D721Med (cell line): ENCODE measurements around the gene PLA2G15.
A peak's percentile ranks its signal among the peaks of the same experiment; 100 is the strongest.

Source experiments
- DNase-seq: peaks from one replicate; pipeline ENCODE4 v3.0.0; 2011; ENCODE audit warnings: low spot score; ENCODE audit not compliant: insufficient read length
- FAIRE-seq: peaks from 2 replicates; lab custom pipeline; 2011; peaks lifted over from hg19 to GRCh38; lab: Jason Lieb, UNC
- CTCF ChIP-seq: IDR thresholded peaks from 2 replicates; pipeline ENCODE4 v1.5.1; 2012; ENCODE audit warnings: mild to moderate bottlenecking, control low read depth; ENCODE audit not compliant: insufficient read depth; ENCODE audit errors: missing control alignments

PLA2G15 gene

DNA sequence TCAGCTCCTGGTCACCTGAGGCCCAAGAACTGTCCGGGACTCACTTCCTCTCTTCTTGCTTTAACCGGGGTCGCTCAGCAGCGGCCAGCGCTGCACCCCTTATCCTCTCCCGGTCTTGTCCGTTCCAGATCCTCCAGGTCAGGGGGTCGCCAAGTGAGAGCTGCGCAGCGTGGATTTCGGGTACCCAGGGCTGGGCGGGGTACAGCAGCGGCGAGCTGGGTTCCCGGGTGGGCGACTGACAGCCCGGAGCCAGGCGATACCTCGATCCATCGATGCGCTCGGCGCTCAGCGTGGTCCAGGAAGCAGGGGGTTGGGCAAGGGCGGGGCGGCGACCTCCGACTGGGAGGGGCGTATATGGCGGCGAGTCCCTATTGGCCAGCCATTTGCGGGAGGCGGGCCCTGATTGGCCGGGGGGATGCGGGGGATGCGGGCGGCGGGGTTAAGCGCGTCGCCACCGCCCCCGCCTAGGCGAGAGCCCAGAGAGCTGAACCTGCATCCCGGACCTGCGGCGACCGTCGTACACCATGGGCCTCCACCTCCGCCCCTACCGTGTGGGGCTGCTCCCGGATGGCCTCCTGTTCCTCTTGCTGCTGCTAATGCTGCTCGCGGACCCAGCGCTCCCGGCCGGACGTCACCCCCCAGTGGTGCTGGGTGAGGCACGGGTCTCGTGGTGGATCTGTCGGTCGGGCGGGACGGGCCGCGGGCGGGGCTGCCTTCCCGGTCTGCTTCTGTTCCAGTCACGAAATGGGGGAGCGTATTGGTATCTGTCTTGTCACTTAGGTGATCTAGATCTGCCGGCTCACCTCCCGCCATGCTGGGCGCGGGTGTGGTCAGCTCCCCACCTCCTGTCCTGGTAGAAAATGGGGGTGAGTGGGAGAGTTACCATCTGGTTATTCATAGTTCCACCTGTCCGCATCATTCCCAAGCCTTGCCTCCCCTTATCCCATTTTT lies at the start of gene PLA2G15:
Gene PLA2G15 (plus strand): TSS at position 471 of the 951 bp plus-strand sequence. CDS start 54 bp downstream, at position 525.
- peak; percentile 77 for DNase-seq

GRCh38 chr16:68197250-68197649 lies 47.9 kb upstream of the PLA2G15 start:
- no peak for FAIRE-seq
- DNase-seq = no peak
- no peak for TF ChIP-seq CTCF

More for the DNA sequence above, at the start of gene PLA2G15:
- TF ChIP-seq CTCF = no peak
- FAIRE-seq = no peak

- DNase-seq (no peak), FAIRE-seq (no peak)
- no peak for TF ChIP-seq CTCF
These were observed 44.9 kb upstream of the PLA2G15 start for GRCh38 chr16:68200088-68200783.

DNA sequence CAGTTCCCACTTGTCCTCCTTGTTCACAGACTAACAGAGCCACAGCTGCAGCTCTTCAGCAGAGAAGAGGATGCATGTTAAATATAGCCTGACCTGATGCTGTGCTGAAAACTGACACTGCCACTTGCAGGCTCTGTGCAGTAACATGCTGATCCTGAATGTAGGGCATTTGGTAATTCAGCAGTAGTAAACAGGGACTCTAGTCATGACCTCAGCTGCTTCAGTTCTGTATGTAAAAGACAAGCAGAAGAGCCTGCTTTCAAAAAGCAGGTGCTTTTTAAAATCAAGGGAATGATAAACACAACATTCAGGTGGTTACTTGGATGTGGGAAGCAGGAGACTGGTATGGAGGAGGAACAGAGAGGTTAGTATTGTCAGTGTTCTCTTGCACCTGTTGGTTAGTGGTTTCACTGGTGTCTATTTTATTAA lies 43.1 kb upstream of the PLA2G15 start:
- no peak for FAIRE-seq
- no peak for DNase-seq
- no peak for TF ChIP-seq CTCF

DNA sequence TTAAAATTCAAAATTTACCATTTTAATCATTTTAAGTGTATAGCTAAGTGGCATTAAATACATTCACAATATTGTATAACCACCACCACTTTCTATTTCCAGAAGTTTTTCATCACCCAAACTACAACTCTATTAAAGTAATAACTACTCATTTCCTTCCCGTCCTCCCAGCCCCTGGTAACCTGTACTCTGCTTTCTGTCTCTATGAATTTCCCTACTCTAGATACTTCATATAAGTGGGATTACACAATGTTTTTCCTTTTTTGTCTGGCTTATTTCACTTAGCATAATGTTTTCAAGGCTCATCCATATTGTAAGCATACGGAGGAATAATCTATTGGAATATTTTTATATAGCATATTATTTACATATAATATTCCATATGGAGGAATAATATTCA lies 38.9 kb upstream of the PLA2G15 start:
- FAIRE-seq = no peak
- no peak for TF ChIP-seq CTCF
- DNase-seq = no peak

- TF ChIP-seq CTCF = no peak
- no peak for FAIRE-seq
- DNase-seq = no peak
These were observed 30.4 kb upstream of the PLA2G15 start for GRCh38 chr16:68214726-68215125.

- FAIRE-seq (no peak), DNase-seq (no peak)
- no peak for TF ChIP-seq CTCF
These were observed 29.9 kb upstream of the PLA2G15 start for GRCh38 chr16:68215302-68215701.
